ENCODE data around the gene BCL10. TPM values are rescaled to one million over a fixed set of nuclear protein-coding genes. Genes with fewer than 3 reads are reported as not detected.

BCL10 gene
- polyA plus RNA-seq, 1 donor (not counting 4 experiments of a cell fraction or from before 2014, with no cell fraction given), result 22.4 TPM

DNA sequence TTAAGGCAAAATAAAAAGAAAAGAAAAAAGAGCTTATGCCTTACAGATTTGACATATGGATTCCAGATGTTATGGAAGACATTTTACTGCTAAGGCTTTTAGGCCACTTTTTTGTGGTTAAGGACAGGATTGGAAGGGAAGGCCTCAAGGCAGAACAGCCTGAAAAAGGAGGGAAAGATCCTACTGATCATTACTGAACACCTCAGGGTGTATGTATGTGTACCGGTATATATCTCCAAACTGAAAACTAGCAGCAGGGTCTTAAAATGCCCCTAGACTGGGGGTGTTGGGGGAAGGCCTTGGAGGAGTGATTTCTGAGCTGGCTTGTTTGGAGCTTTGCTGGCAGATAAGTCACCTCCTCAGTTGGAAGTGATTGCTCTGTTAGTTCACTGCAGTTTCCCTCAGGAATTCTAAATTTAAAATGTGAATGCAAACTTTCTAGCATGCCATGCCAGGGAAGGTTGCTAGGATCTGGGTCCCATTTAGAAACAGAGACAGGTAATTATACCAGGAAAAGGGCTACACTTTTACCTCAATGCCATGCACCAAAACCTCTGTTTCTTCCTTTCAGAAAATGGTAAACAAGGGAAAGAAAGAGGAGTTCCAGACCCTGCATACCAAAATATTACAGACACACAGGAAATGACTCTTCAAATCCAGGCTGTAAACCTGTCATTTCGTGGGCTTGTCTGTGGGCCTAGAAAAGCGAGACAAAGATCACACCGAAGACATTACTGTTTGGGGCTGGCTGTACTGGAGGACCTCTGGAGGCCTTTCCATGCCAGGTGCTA lies 32.0 kb downstream of the BCL10 start:
- Histone ChIP-seq H4K20me1 (ENCODE audit: control insufficient read depth, extremely low read depth, insufficient read depth, low read length) (no peaks in the 10 kb centered on the region), H3K4me3 (ENCODE audit: control insufficient read depth in 2 of 3, extremely low read depth in 1 of 3, insufficient read depth in 2 of 3, low read depth in 1 of 3, low read length in 3 of 3) (no peak overlapping the region), H2AFZ (ENCODE audit: control insufficient read depth, low read length) (peak overlapping the region; percentile 81), H3K4me2 (ENCODE audit: control insufficient read depth, extremely low read depth, insufficient read depth, low read depth, low read length) (peak overlapping the region; percentile 39), H3K27ac (ENCODE audit: control insufficient read depth, insufficient read depth, low read length) (no peak overlapping the region), H3K4me1 (ENCODE audit: control insufficient read depth, extremely low read depth, insufficient read depth, low read length) (peaks cover 16% of the 10 kb centered on the region), H3K9me1 (ENCODE audit: control insufficient read depth, extremely low read depth, insufficient read depth, low read length) (no peaks in the 10 kb centered on the region), H3K27me3 (ENCODE audit: control insufficient read depth, extremely low read depth, insufficient read depth, low read length) (no peaks in the 10 kb centered on the region), H3K36me3 (ENCODE audit: control insufficient read depth in 2 of 2, extremely low read depth in 1 of 2, insufficient read depth in 2 of 2, low read length in 2 of 2) (no peaks in the 10 kb centered on the region), H3K79me2 (ENCODE audit: control insufficient read depth, insufficient read depth, low read length) (no peaks in the 10 kb centered on the region), H3K9ac (ENCODE audit: control insufficient read depth, extremely low read depth, insufficient read depth, low read length) (no peak overlapping the region), H3K9me3 (ENCODE audit: control insufficient read depth, low read depth, low read length) (no peaks in the 10 kb centered on the region)
- dilution Hi-C loops (cut with MboI; ENCODE audit: extremely low pct_ligation_motif_present, low sequenced_read_pairs), result no loop called here
- no peak for TF ChIP-seq EZH2 (IDR thresholded peaks at IDR 0.05; ENCODE audit: low read length)
- TF ChIP-seq, protein P1, sequence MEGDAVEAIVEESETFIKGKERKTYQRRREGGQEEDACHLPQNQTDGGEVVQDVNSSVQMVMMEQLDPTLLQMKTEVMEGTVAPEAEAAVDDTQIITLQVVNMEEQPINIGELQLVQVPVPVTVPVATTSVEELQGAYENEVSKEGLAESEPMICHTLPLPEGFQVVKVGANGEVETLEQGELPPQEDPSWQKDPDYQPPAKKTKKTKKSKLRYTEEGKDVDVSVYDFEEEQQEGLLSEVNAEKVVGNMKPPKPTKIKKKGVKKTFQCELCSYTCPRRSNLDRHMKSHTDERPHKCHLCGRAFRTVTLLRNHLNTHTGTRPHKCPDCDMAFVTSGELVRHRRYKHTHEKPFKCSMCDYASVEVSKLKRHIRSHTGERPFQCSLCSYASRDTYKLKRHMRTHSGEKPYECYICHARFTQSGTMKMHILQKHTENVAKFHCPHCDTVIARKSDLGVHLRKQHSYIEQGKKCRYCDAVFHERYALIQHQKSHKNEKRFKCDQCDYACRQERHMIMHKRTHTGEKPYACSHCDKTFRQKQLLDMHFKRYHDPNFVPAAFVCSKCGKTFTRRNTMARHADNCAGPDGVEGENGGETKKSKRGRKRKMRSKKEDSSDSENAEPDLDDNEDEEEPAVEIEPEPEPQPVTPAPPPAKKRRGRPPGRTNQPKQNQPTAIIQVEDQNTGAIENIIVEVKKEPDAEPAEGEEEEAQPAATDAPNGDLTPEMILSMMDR (optimal IDR thresholded peaks at IDR 0.05 in 1 of 3, IDR thresholded peaks at IDR 0.05 in 1 of 3, conservative IDR thresholded peaks at IDR 0.05 in 1 of 3; ENCODE audit: extremely low read depth in 1 of 3, insufficient read depth in 2 of 3, low read length in 3 of 3), result no peak
- DNase-seq (ENCODE audit: low read depth, low spot score), result no peak
- peak; percentile 43 for FAIRE-seq

GRCh38 chr1:85243372-85243771 lies 33.1 kb downstream of the BCL10 start:
- Histone ChIP-seq H2AFZ (ENCODE audit: control insufficient read depth, low read length) (no peak overlapping the region), H3K9ac (ENCODE audit: control insufficient read depth, extremely low read depth, insufficient read depth, low read length) (no peak overlapping the region), H3K27ac (ENCODE audit: control insufficient read depth, insufficient read depth, low read length) (no peak overlapping the region), H3K4me3 (ENCODE audit: control insufficient read depth in 2 of 3, extremely low read depth in 1 of 3, insufficient read depth in 2 of 3, low read depth in 1 of 3, low read length in 3 of 3) (no peak overlapping the region), H3K36me3 (ENCODE audit: control insufficient read depth in 2 of 2, extremely low read depth in 1 of 2, insufficient read depth in 2 of 2, low read length in 2 of 2) (no peaks in the 10 kb centered on the region), H3K79me2 (ENCODE audit: control insufficient read depth, insufficient read depth, low read length) (no peaks in the 10 kb centered on the region), H3K4me1 (ENCODE audit: control insufficient read depth, extremely low read depth, insufficient read depth, low read length) (peaks cover 16% of the 10 kb centered on the region), H3K9me1 (ENCODE audit: control insufficient read depth, extremely low read depth, insufficient read depth, low read length) (no peaks in the 10 kb centered on the region), H3K4me2 (ENCODE audit: control insufficient read depth, extremely low read depth, insufficient read depth, low read depth, low read length) (no peak overlapping the region), H3K27me3 (ENCODE audit: control insufficient read depth, extremely low read depth, insufficient read depth, low read length) (no peaks in the 10 kb centered on the region), H4K20me1 (ENCODE audit: control insufficient read depth, extremely low read depth, insufficient read depth, low read length) (no peaks in the 10 kb centered on the region), H3K9me3 (ENCODE audit: control insufficient read depth, low read depth, low read length) (no peaks in the 10 kb centered on the region)
- no peak for FAIRE-seq
- no peak for TF ChIP-seq EZH2 (IDR thresholded peaks at IDR 0.05; ENCODE audit: low read length)
- TF ChIP-seq, protein P1 (optimal IDR thresholded peaks at IDR 0.05 in 1 of 3, IDR thresholded peaks at IDR 0.05 in 1 of 3, conservative IDR thresholded peaks at IDR 0.05 in 1 of 3; ENCODE audit: extremely low read depth in 1 of 3, insufficient read depth in 2 of 3, low read length in 3 of 3), result no peak
- DNase-seq (ENCODE audit: low read depth, low spot score), result no peak
- dilution Hi-C loops (cut with MboI; ENCODE audit: extremely low pct_ligation_motif_present, low sequenced_read_pairs), result no loop called here

Measured in keratinocyte (primary cell).